HK-2 (cell line): ENCODE data around the gene EIF3F.

Source experiments
- DNase-seq: peaks from one replicate; pipeline ENCODE4 v3.0.0-alpha.2; 2018; ENCODE audit not compliant: unreplicated experiment

Gene EIF3F

GRCh38 chr11:8039530-8040260 lies 52.6 kb downstream of the EIF3F start:
- DNase-seq: no peak

GRCh38 chr11:8040261-8040920 lies 53.3 kb downstream of the EIF3F start:
- no peak for DNase-seq

- no peak for DNase-seq
Measured at GRCh38 chr11:8040921-8041285, 53.8 kb downstream of the EIF3F start.

- DNase-seq: no peak
Measured at GRCh38 chr11:8041576-8041975, 54.4 kb downstream of the EIF3F start.

- no peak for DNase-seq
Measured at GRCh38 chr11:8043756-8044155, 56.6 kb downstream of the EIF3F start.

GRCh38 chr11:8045839-8046238 lies 58.7 kb downstream of the EIF3F start:
- DNase-seq: no peak

GRCh38 chr11:8047382-8047781 lies 60.2 kb downstream of the EIF3F start:
- DNase-seq: no peak

- DNase-seq: no peak
Measured at GRCh38 chr11:8049084-8049483, 61.9 kb downstream of the EIF3F start.
